Measurements from ENCODE around the gene SH2D3A. TPM values are rescaled to one million over a fixed set of nuclear protein-coding genes. Genes with fewer than 3 reads are reported as not detected.

Gene SH2D3A
- polyA plus RNA-seq, 3 donors = 0.11 TPM; not detected in 2

- H3K36me3 ChIP-seq (replicated peaks in 1 of 2; ENCODE audit: control insufficient read depth in 1 of 2, insufficient read depth in 2 of 2, low read length in 2 of 2) = no peaks in the 10 kb centered on the region
Measured at GRCh38 chr19:6743714-6744380, 23.4 kb downstream of the SH2D3A start.

GRCh38 chr19:6743066-6743465 lies 24.2 kb downstream of the SH2D3A start:
- no peaks in the 10 kb centered on the region for H3K36me3 ChIP-seq (replicated peaks in 1 of 2; ENCODE audit: control insufficient read depth in 1 of 2, insufficient read depth in 2 of 2, low read length in 2 of 2)
- intact Hi-C loops (cut with micrococcal nuclease) = no loop called here
- no peak overlapping the region for H3K9ac ChIP-seq (ENCODE audit: insufficient read depth, low read length, poor library complexity, severe bottlenecking)
- H2AFZ ChIP-seq (ENCODE audit: insufficient read depth, low read depth, low read length, poor library complexity, severe bottlenecking) = no peak overlapping the region
- H3K9me3 Mint-ChIP-seq = peaks cover 0 to 3% (median 0%) of the 10 kb centered on the region in 7 donors
- H3K4me1 ChIP-seq (ENCODE audit: control insufficient read depth in 1 of 2, insufficient read depth in 2 of 2, low read length in 2 of 2) = peaks cover 32 to 34% of the 10 kb centered on the region in 2 donors
- H3K79me2 ChIP-seq (ENCODE audit: insufficient read depth, low read length) = no peaks in the 10 kb centered on the region
- H3K4me2 ChIP-seq (replicated peaks; ENCODE audit: extremely low read depth, low read length, poor library complexity, severe bottlenecking) = no peak overlapping the region
- peaks cover 0 to 8% of the 10 kb centered on the region in 2 donors for H3K27me3 ChIP-seq (ENCODE audit: control insufficient read depth in 2 of 2, insufficient read depth in 2 of 2, low read length in 2 of 2)
- TF ChIP-seq CTCF (IDR thresholded peaks at IDR 0.05) = no peak
- H3K27ac ChIP-seq (ENCODE audit: low read depth in 1 of 2, low read length in 2 of 2) = no peak overlapping the region
- H3K9me3 ChIP-seq (replicated peaks in 1 of 2; ENCODE audit: control insufficient read depth in 1 of 2, insufficient read depth in 1 of 2, low read length in 2 of 2) = no peaks in the 10 kb centered on the region
- no peaks in the 10 kb centered on the region for H4K20me1 ChIP-seq (ENCODE audit: insufficient read depth, low read length)
- peaks cover 30% of the 10 kb centered on the region for H3K4me1 Mint-ChIP-seq
- no peak overlapping the region for H3K27ac Mint-ChIP-seq
- 100% methylated on average over 1 of the region's 7 CpGs for WGBS (ENCODE audit: insufficient coverage)
- no peaks in the 10 kb centered on the region for H3K36me3 Mint-ChIP-seq
- no peak overlapping the region for H3K4me3 ChIP-seq (replicated peaks in 1 of 3; ENCODE audit: low read depth in 2 of 3, low read length in 3 of 3)
- DNase-seq = no peak
- peaks cover 11 to 33% (median 22%) of the 10 kb centered on the region in 3 donors for H3K27me3 Mint-ChIP-seq (ENCODE audit: low read depth in 3 of 3)
- H3K4me3 Mint-ChIP-seq = no peak overlapping the region

More at GRCh38 chr19:6743714-6744380, 23.4 kb downstream of the SH2D3A start:
- no peak overlapping the region for H3K4me2 ChIP-seq (replicated peaks; ENCODE audit: extremely low read depth, low read length, poor library complexity, severe bottlenecking)
- peak overlapping the region in 2 of 7 donors; percentile 41 to 60 for H3K27ac Mint-ChIP-seq
- no peaks in the 10 kb centered on the region for H3K9me3 ChIP-seq (replicated peaks in 1 of 2; ENCODE audit: control insufficient read depth in 1 of 2, insufficient read depth in 1 of 2, low read length in 2 of 2)
- intact Hi-C loops (cut with micrococcal nuclease) = no loop called here
- 88% methylated on average over 8 of the region's 15 CpGs for WGBS (ENCODE audit: insufficient coverage)
- TF ChIP-seq CTCF (IDR thresholded peaks at IDR 0.05) = no peak
- no peak overlapping the region for H3K9ac ChIP-seq (ENCODE audit: insufficient read depth, low read length, poor library complexity, severe bottlenecking)
- H4K20me1 ChIP-seq (ENCODE audit: insufficient read depth, low read length) = no peaks in the 10 kb centered on the region
- no peaks in the 10 kb centered on the region for H3K36me3 Mint-ChIP-seq
- H3K27me3 ChIP-seq (ENCODE audit: control insufficient read depth in 2 of 2, insufficient read depth in 2 of 2, low read length in 2 of 2) = peaks cover 0 to 8% of the 10 kb centered on the region in 2 donors
- no peak overlapping the region for H3K27ac ChIP-seq (ENCODE audit: low read depth in 1 of 2, low read length in 2 of 2)
- no peak for DNase-seq
- no peak overlapping the region for H2AFZ ChIP-seq (ENCODE audit: insufficient read depth, low read depth, low read length, poor library complexity, severe bottlenecking)
- H3K27me3 Mint-ChIP-seq (ENCODE audit: low read depth in 3 of 3) = peaks cover 9 to 33% (median 22%) of the 10 kb centered on the region in 3 donors
- H3K4me3 Mint-ChIP-seq = peak overlapping the region in 1 of 2 donors; percentile 19
- H3K79me2 ChIP-seq (ENCODE audit: insufficient read depth, low read length) = no peaks in the 10 kb centered on the region
- H3K4me3 ChIP-seq (replicated peaks in 1 of 3; ENCODE audit: low read depth in 2 of 3, low read length in 3 of 3) = no peak overlapping the region
- H3K4me1 Mint-ChIP-seq = peaks cover 22% of the 10 kb centered on the region
- H3K4me1 ChIP-seq (ENCODE audit: control insufficient read depth in 1 of 2, insufficient read depth in 2 of 2, low read length in 2 of 2) = peaks cover 24 to 26% of the 10 kb centered on the region in 2 donors
- peaks cover 0 to 3% (median 0%) of the 10 kb centered on the region in 7 donors for H3K9me3 Mint-ChIP-seq

Measured in CD14-positive monocyte (primary cell).